NCI-H2227 (cell line): ENCODE measurements around the gene MACROD2.

Experiments used
- DNase-seq: peaks from one replicate; lab custom pipeline; 2025; ENCODE audit not compliant: unreplicated experiment; lab: John Stamatoyannopoulos, UW

Gene MACROD2

GRCh38 chr20:14888134-14888533 lies 892.8 kb downstream of the MACROD2 start:
- DNase-seq, result no peak

- no peak for DNase-seq
Measured at GRCh38 chr20:14889496-14890255, 894.4 kb downstream of the MACROD2 start.

GRCh38 chr20:14890713-14891112 lies 895.4 kb downstream of the MACROD2 start:
- DNase-seq, result no peak

GRCh38 chr20:14892782-14893181 lies 897.5 kb downstream of the MACROD2 start:
- no peak for DNase-seq

GRCh38 chr20:14896569-14896968 lies 901.3 kb downstream of the MACROD2 start:
- DNase-seq, result no peak

GRCh38 chr20:14897608-14898007 lies 902.3 kb downstream of the MACROD2 start:
- DNase-seq, result no peak

- no peak for DNase-seq
Measured at GRCh38 chr20:14902432-14903089, 907.2 kb downstream of the MACROD2 start.

GRCh38 chr20:14906908-14907434 lies 911.7 kb downstream of the MACROD2 start:
- no peak for DNase-seq

- DNase-seq, result no peak
Measured at GRCh38 chr20:14910126-14910525, 914.8 kb downstream of the MACROD2 start.

- DNase-seq, result no peak
Measured at GRCh38 chr20:14913896-14914620, 918.7 kb downstream of the MACROD2 start.

- no peak for DNase-seq
Measured at GRCh38 chr20:14914633-14915032, 919.3 kb downstream of the MACROD2 start.

GRCh38 chr20:14915356-14915755 lies 920.0 kb downstream of the MACROD2 start:
- no peak for DNase-seq

GRCh38 chr20:14916360-14916920 lies 921.1 kb downstream of the MACROD2 start:
- DNase-seq, result no peak

- no peak for DNase-seq
Measured at GRCh38 chr20:14918281-14918680, 923.0 kb downstream of the MACROD2 start.

GRCh38 chr20:14918976-14919375 lies 923.7 kb downstream of the MACROD2 start:
- no peak for DNase-seq

GRCh38 chr20:14919501-14920081 lies 924.3 kb downstream of the MACROD2 start:
- DNase-seq, result no peak

- DNase-seq, result no peak
Measured at GRCh38 chr20:14921513-14921912, 926.2 kb downstream of the MACROD2 start.

GRCh38 chr20:14922503-14923267 lies 927.4 kb downstream of the MACROD2 start:
- peak; percentile 24 for DNase-seq

- DNase-seq, result no peak
Measured at GRCh38 chr20:14924433-14924832, 929.1 kb downstream of the MACROD2 start.

- DNase-seq, result no peak
Measured at GRCh38 chr20:14925300-14925699, 930.0 kb downstream of the MACROD2 start.
